Measurements from ENCODE around the gene SMARCD3. TPM values are rescaled to one million over a fixed set of nuclear protein-coding genes. Genes with fewer than 3 reads are reported as not detected.
A peak's percentile ranks its signal among the peaks of the same experiment; 100 is the strongest.

The SMARCD3 gene
- total and polyA plus RNA-seq, 2 of the 13 experiments (the other 11 are each of a cell fraction or from before 2014, with no cell fraction given) = 0.20 to 0.62 TPM

DNA sequence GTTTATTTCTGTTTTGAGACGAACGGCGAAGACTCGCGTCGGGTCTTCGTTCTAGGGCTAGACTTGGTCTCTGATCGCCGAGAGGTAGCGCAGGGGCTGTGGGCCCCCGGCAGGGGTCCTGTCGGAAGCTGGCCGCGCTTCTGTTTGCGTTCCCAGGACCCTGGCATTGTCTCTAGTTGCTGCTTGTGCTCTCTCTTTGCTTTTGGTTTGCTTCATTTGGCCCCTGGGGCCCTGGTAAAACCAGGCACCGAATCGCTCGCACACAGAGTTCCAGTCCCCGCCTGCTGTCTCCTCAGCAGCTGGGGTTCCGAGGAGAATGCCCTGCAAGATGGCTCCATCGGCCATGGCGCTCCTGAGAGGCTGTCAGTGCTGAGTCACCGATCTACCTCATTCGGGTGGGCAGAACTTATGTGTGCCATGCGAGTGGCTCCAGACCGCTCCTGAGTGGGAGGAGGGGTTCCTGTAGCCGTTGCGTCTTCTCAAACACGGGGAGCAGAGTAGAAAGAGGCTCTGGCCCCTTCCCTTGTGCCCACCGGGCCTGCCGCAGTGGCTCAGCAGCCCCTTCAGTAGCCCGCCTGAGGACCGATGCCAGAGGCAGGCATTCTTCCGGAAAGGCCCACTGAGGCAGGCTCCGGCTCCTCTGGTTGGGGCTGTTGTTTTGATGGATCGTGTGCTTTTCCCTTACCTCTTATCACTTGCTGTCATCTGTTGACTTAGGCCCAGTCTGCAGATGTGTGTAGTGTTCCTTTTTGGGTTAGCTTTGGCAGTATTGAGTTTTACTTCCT lies 15.4 kb downstream of the SMARCD3 start (continued):
- TF ChIP-seq MAFF (IDR thresholded peaks at IDR 0.05; ENCODE audit: low read depth, low read length) (peak; percentile 31; the same call in 1 of the 2 replicates), NFIC (IDR thresholded peaks at IDR 0.05; ENCODE audit: low read length) (no peak), HOXA7 (CRISPR knock-in tag; IDR thresholded peaks at IDR 0.05) (no peak), MLXIP (CRISPR knock-in tag; IDR thresholded peaks at IDR 0.05; ENCODE audit: borderline replicate concordance) (no peak), NFE2L1 (CRISPR knock-in tag; IDR thresholded peaks at IDR 0.05; ENCODE audit: borderline replicate concordance) (peak; percentile 74; the same call in 1 of the 2 replicates), NFATC3 (CRISPR knock-in tag; IDR thresholded peaks at IDR 0.05) (no peak), SNAI1 (CRISPR knock-in tag; IDR thresholded peaks at IDR 0.05; ENCODE audit: borderline replicate concordance) (no peak), NFE2 (CRISPR knock-in tag; IDR thresholded peaks at IDR 0.05) (peak; percentile 37; the same call in 1 of the 2 replicates), ATM (IDR thresholded peaks at IDR 0.05; ENCODE audit: borderline replicate concordance) (no peak), IKZF1 (IDR thresholded peaks at IDR 0.05) (no peak), ZNF234 (CRISPR knock-in tag; conservative IDR thresholded peaks at IDR 0.05) (no peak), ZNF629 (CRISPR knock-in tag; conservative IDR thresholded peaks at IDR 0.05) (peak; percentile 36; the same call in 1 of the 2 replicates), RXRA (CRISPR knock-in tag; IDR thresholded peaks at IDR 0.05) (0 out of 2 replicates have a peak, but pooled peaks have one; percentile 9), SMAD9 (CRISPR knock-in tag; IDR thresholded peaks at IDR 0.05) (no peak), NONO (IDR thresholded peaks at IDR 0.05) (no peak), NONO (CRISPR knock-in tag; conservative IDR thresholded peaks at IDR 0.05) (no peak), POLR2G (IDR thresholded peaks at IDR 0.05; ENCODE audit: low read depth, low read length) (peak; percentile 28; the same call in 1 of the 2 replicates), ZFP36 (IDR thresholded peaks at IDR 0.05; ENCODE audit: borderline replicate concordance, low read depth, low read length, partially characterized antibody) (no peak), FOSL2 (CRISPR knock-in tag; IDR thresholded peaks at IDR 0.05) (peak; percentile 76)
- TF ChIP-seq, protein P1, sequence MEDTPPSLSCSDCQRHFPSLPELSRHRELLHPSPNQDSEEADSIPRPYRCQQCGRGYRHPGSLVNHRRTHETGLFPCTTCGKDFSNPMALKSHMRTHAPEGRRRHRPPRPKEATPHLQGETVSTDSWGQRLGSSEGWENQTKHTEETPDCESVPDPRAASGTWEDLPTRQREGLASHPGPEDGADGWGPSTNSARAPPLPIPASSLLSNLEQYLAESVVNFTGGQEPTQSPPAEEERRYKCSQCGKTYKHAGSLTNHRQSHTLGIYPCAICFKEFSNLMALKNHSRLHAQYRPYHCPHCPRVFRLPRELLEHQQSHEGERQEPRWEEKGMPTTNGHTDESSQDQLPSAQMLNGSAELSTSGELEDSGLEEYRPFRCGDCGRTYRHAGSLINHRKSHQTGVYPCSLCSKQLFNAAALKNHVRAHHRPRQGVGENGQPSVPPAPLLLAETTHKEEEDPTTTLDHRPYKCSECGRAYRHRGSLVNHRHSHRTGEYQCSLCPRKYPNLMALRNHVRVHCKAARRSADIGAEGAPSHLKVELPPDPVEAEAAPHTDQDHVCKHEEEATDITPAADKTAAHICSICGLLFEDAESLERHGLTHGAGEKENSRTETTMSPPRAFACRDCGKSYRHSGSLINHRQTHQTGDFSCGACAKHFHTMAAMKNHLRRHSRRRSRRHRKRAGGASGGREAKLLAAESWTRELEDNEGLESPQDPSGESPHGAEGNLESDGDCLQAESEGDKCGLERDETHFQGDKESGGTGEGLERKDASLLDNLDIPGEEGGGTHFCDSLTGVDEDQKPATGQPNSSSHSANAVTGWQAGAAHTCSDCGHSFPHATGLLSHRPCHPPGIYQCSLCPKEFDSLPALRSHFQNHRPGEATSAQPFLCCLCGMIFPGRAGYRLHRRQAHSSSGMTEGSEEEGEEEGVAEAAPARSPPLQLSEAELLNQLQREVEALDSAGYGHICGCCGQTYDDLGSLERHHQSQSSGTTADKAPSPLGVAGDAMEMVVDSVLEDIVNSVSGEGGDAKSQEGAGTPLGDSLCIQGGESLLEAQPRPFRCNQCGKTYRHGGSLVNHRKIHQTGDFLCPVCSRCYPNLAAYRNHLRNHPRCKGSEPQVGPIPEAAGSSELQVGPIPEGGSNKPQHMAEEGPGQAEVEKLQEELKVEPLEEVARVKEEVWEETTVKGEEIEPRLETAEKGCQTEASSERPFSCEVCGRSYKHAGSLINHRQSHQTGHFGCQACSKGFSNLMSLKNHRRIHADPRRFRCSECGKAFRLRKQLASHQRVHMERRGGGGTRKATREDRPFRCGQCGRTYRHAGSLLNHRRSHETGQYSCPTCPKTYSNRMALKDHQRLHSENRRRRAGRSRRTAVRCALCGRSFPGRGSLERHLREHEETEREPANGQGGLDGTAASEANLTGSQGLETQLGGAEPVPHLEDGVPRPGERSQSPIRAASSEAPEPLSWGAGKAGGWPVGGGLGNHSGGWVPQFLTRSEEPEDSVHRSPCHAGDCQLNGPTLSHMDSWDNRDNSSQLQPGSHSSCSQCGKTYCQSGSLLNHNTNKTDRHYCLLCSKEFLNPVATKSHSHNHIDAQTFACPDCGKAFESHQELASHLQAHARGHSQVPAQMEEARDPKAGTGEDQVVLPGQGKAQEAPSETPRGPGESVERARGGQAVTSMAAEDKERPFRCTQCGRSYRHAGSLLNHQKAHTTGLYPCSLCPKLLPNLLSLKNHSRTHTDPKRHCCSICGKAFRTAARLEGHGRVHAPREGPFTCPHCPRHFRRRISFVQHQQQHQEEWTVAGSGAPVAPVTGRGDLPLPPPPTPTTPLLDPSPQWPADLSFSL (CRISPR knock-in tag; IDR thresholded peaks at IDR 0.05) = no peak

Data from HepG2 (cell line).